GM23338 (cell line): ENCODE results near the gene TLDC2. TPM values are rescaled to one million over a fixed set of nuclear protein-coding genes. Genes with fewer than 3 reads are reported as not detected.

Source experiments
- ATAC-seq: fragments of 200-7000 bp; cut with Tn5 transposase; 3 replicates; pipeline ENCODE4 v1.9.1; 2020
- DNase-seq: peaks from one replicate; pipeline ENCODE4 v3.0.0-alpha.2; 2015; ENCODE audit warnings: low spot score
- H2AFZ ChIP-seq: fragments of 200-600 bp; sonication (generic); 2 replicates; pipeline ENCODE4 v1.8.0; 2016; ENCODE audit warnings: antibody characterized with exemption, mild to moderate bottlenecking, moderate library complexity
- H3F3A ChIP-seq: fragments of 200-600 bp; sonication (generic); replicated peaks from 2 replicates; pipeline ENCODE4 v1.8.0; 2017; ENCODE audit warnings: antibody characterized with exemption, mixed run types, low read depth
- H3K27ac ChIP-seq: fragments of 200-600 bp; sonication (generic); 2 replicates; pipeline ENCODE4 v1.6.1; 2016; ENCODE audit warnings: low read depth
- H3K27me3 ChIP-seq: fragments of 200-600 bp; sonication (generic); 2 replicates; pipeline ENCODE4 v1.8.0; 2016; ENCODE audit warnings: mild to moderate bottlenecking, mixed run types, moderate library complexity; ENCODE audit not compliant: insufficient read depth
- H3K36me3 ChIP-seq: fragments of 200-600 bp; sonication (generic); 2 replicates; pipeline ENCODE4 v1.8.0; 2016; ENCODE audit warnings: mild to moderate bottlenecking; ENCODE audit not compliant: insufficient read depth
- H3K4me1 ChIP-seq: fragments of 200-600 bp; sonication (generic); 2 replicates; pipeline ENCODE4 v1.8.0; 2016; ENCODE audit warnings: mild to moderate bottlenecking, moderate library complexity; ENCODE audit not compliant: insufficient read depth
- H3K4me2 ChIP-seq: fragments of 200-600 bp; sonication (generic); 2 replicates; pipeline ENCODE4 v1.7.1; 2017; ENCODE audit warnings: mixed run types
- H3K4me3 ChIP-seq: fragments of 200-600 bp; sonication (generic); 2 replicates; pipeline ENCODE4 v1.6.1; 2016; ENCODE audit warnings: mixed run types
- H3K79me2 ChIP-seq: fragments of 200-600 bp; sonication (generic); replicated peaks from 2 replicates; pipeline ENCODE4 v1.8.0; 2017; ENCODE audit warnings: mild to moderate bottlenecking; ENCODE audit not compliant: insufficient read depth
- H3K9me2 ChIP-seq: fragments of 200-600 bp; sonication (generic); 2 replicates; pipeline ENCODE4 v1.8.0; 2017; ENCODE audit not compliant: insufficient read depth
- H4K20me1 ChIP-seq: fragments of 200-600 bp; sonication (generic); replicated peaks from 2 replicates; pipeline ENCODE4 v1.8.0; 2017; ENCODE audit warnings: mild to moderate bottlenecking; ENCODE audit not compliant: insufficient read depth
- H3K27ac Mint-ChIP-seq: 2 replicates; pipeline ENCODE4 v1.8.0; 2020; ENCODE audit warnings: inconsistent platforms, mild to moderate bottlenecking, moderate library complexity, mixed read lengths
- H3K27me3 Mint-ChIP-seq: 3 replicates; pipeline ENCODE4 v1.8.0; 2022; ENCODE audit warnings: low read depth, mild to moderate bottlenecking, moderate library complexity, mixed read lengths, inconsistent platforms; ENCODE audit not compliant: insufficient read depth, poor library complexity
- H3K36me3 Mint-ChIP-seq: 3 replicates; pipeline ENCODE4 v1.8.0; 2021; ENCODE audit warnings: low read depth, mild to moderate bottlenecking, inconsistent platforms, moderate library complexity, mixed read lengths
- H3K4me1 Mint-ChIP-seq: 3 replicates; pipeline ENCODE4 v1.8.0; 2020; ENCODE audit warnings: mild to moderate bottlenecking, inconsistent platforms, mixed read lengths
- H3K4me3 Mint-ChIP-seq: 3 replicates; pipeline ENCODE4 v1.8.0; 2021; ENCODE audit warnings: moderate library complexity, mild to moderate bottlenecking, inconsistent platforms, mixed read lengths
- H3K9me3 Mint-ChIP-seq: 3 replicates; pipeline ENCODE4 v1.8.0; 2020; ENCODE audit warnings: moderate library complexity, mild to moderate bottlenecking, inconsistent platforms, mixed read lengths
- CREB1 ChIP-seq: fragments of 250-450 bp; sonication (Bioruptor Pico); IDR thresholded peaks from 2 replicates; pipeline ENCODE4 v1.5.0; 2020; ENCODE audit warnings: low read depth, mild to moderate bottlenecking, moderate library complexity
- EZH2 ChIP-seq: fragments of 200-600 bp; sonication (generic); IDR thresholded peaks from one replicate; pipeline ENCODE4 v1.8.0; 2017; ENCODE audit warnings: antibody characterized with exemption, mild to moderate bottlenecking, low read depth; ENCODE audit not compliant: unreplicated experiment
- EZH2phosphoT487 ChIP-seq: fragments of 200-600 bp; sonication (generic); IDR thresholded peaks from one replicate; pipeline ENCODE4 v1.8.1; 2018; ENCODE audit warnings: antibody characterized with exemption; ENCODE audit not compliant: unreplicated experiment
- JUNB ChIP-seq: IDR thresholded peaks from one replicate; pipeline ENCODE4 v1.6.1; 2016; ENCODE audit warnings: antibody characterized with exemption; ENCODE audit not compliant: unreplicated experiment
- NANOG ChIP-seq: IDR thresholded peaks from 2 replicates; pipeline ENCODE4 v1.6.1; 2016; ENCODE audit warnings: antibody characterized with exemption, borderline replicate concordance
- STAT1 ChIP-seq: IDR thresholded peaks from one replicate; pipeline ENCODE4 v1.6.1; 2016; ENCODE audit warnings: antibody characterized with exemption; ENCODE audit not compliant: unreplicated experiment
- ZNF114 ChIP-seq: fragments of 250-450 bp; sonication (Bioruptor Pico); IDR thresholded peaks from 2 replicates; pipeline ENCODE4 v1.5.0; 2020; ENCODE audit warnings: mild to moderate bottlenecking, moderate library complexity
- ZNF331 ChIP-seq: fragments of 250-450 bp; sonication (Bioruptor Pico); IDR thresholded peaks from 2 replicates; pipeline ENCODE4 v1.5.0; 2020; ENCODE audit warnings: low read depth, mild to moderate bottlenecking, moderate library complexity
- long read RNA-seq: library from polyadenylated mRNA; unstranded; transcript quantifications from one replicate; pipeline ENCODE4 v2.0.0, GENCODE V29; 2020; ENCODE audit not compliant: unreplicated experiment
- polyA plus RNA-seq: library from polyadenylated mRNA; unstranded; fragments of >200 nt; fragmentation: Nextera tagmentation; extraction: Ambion mirVana; gene quantifications from 2 replicates; pipeline ENCODE4 v1.2.1, GENCODE V29; 2016
- total RNA-seq: library from RNA; depleted of rRNA; stranded (reverse); fragments of >200 nt; shearing (Covaris generic); gene quantifications from 2 replicates; pipeline ENCODE4 v1.2.3, GENCODE V29; 2014; rRNA removed
- TF ChIP-seq, protein P1 (sequence below): IDR thresholded peaks from one replicate; pipeline ENCODE4 v1.6.1; 2018; ENCODE audit warnings: antibody characterized with exemption; ENCODE audit not compliant: unreplicated experiment
- TF ChIP-seq, protein P2 (sequence below), 2 experiments: fragments of 200-600 bp in 1 of 2; sonication (generic) in 1 of 2; conservative IDR thresholded peaks; 2 replicates each; pipeline versions ENCODE4 v1.5.1 to v1.6.1; 2016 to 2017; ENCODE audit warnings: antibody characterized with exemption in 2 of 2, low read depth in 2 of 2, mild to moderate bottlenecking in 2 of 2, moderate library complexity in 1 of 2
- TF ChIP-seq, protein P3 (sequence below): fragments of 250-450 bp; sonication (Bioruptor Pico); IDR thresholded peaks from 2 replicates; pipeline ENCODE4 v1.5.0; 2020; ENCODE audit warnings: mild to moderate bottlenecking, moderate library complexity

The TLDC2 gene
- 0.38 and 0.85 TPM in 2 replicates for total RNA-seq
- 0.16 and 0.28 TPM in 2 replicates for polyA plus RNA-seq
- long read RNA-seq: 0 reads

DNA sequence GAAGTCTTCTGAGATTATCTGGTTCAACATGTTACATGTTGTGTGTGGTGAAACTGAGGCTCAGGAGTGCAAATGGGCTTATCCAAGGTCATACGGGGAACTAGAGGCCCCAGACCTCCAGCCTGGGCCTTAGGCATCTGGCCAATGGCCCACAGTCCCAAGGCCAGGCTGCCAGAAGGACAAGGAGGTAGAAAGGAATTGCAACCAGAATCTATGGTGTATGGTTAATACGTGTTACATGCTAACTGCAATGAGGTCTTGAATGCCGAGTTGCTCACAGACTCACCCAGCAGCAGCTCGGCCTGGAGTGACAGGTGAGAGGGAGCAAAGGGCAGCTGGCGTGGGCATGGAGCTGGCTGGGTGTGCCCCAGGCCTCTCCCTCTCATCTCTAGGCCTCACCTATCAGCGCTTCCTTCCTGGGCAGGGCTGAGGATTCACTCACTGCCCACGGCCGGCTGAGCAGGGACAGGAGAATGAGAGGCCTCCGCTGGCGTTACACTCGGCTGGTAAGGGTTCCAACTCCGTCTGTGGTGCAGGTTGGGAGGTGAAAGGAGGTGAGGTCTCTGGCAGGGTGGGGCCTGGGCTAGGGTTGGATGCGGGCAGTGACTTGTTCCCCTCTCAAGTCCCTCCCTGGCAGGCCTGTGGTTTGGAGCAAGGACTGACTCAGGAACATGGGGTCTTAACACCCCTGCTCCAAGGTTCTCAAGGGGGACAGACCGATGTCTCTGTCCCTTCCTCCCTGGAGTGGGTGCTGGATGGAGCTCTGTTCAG is at the start of gene TLDC2:
Gene TLDC2, plus strand, starts transcription at position 437 of the 771 bp plus-strand sequence. Its CDS starts 37 bp downstream, at position 474.
- Mint-ChIP-seq H3K9me3 (no peaks in the 10 kb centered on the region), H3K4me1 (no peaks in the 10 kb centered on the region), H3K27ac (no peak within 1 kb of the TSS), H3K4me3 (no peak within 1 kb of the TSS), H3K27me3 (no peaks in the 10 kb centered on the region), H3K36me3 (no peaks in the 10 kb centered on the region)
- no peak for TF ChIP-seq EZH2phosphoT487
- no peak for TF ChIP-seq STAT1
- TF ChIP-seq JUNB: no peak
- TF ChIP-seq, protein P1, sequence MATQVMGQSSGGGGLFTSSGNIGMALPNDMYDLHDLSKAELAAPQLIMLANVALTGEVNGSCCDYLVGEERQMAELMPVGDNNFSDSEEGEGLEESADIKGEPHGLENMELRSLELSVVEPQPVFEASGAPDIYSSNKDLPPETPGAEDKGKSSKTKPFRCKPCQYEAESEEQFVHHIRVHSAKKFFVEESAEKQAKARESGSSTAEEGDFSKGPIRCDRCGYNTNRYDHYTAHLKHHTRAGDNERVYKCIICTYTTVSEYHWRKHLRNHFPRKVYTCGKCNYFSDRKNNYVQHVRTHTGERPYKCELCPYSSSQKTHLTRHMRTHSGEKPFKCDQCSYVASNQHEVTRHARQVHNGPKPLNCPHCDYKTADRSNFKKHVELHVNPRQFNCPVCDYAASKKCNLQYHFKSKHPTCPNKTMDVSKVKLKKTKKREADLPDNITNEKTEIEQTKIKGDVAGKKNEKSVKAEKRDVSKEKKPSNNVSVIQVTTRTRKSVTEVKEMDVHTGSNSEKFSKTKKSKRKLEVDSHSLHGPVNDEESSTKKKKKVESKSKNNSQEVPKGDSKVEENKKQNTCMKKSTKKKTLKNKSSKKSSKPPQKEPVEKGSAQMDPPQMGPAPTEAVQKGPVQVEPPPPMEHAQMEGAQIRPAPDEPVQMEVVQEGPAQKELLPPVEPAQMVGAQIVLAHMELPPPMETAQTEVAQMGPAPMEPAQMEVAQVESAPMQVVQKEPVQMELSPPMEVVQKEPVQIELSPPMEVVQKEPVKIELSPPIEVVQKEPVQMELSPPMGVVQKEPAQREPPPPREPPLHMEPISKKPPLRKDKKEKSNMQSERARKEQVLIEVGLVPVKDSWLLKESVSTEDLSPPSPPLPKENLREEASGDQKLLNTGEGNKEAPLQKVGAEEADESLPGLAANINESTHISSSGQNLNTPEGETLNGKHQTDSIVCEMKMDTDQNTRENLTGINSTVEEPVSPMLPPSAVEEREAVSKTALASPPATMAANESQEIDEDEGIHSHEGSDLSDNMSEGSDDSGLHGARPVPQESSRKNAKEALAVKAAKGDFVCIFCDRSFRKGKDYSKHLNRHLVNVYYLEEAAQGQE: no peak
- TF ChIP-seq EZH2: no peak
- TF ChIP-seq NANOG: no peak
- no peak for TF ChIP-seq CREB1
- TF ChIP-seq, protein P2, sequence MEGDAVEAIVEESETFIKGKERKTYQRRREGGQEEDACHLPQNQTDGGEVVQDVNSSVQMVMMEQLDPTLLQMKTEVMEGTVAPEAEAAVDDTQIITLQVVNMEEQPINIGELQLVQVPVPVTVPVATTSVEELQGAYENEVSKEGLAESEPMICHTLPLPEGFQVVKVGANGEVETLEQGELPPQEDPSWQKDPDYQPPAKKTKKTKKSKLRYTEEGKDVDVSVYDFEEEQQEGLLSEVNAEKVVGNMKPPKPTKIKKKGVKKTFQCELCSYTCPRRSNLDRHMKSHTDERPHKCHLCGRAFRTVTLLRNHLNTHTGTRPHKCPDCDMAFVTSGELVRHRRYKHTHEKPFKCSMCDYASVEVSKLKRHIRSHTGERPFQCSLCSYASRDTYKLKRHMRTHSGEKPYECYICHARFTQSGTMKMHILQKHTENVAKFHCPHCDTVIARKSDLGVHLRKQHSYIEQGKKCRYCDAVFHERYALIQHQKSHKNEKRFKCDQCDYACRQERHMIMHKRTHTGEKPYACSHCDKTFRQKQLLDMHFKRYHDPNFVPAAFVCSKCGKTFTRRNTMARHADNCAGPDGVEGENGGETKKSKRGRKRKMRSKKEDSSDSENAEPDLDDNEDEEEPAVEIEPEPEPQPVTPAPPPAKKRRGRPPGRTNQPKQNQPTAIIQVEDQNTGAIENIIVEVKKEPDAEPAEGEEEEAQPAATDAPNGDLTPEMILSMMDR (conservative IDR thresholded peaks at IDR 0.05; ENCODE audit: low read depth in 2 of 2): no peak
- no peak for TF ChIP-seq ZNF114 (CRISPR knock-in tag)
- TF ChIP-seq, protein P3, sequence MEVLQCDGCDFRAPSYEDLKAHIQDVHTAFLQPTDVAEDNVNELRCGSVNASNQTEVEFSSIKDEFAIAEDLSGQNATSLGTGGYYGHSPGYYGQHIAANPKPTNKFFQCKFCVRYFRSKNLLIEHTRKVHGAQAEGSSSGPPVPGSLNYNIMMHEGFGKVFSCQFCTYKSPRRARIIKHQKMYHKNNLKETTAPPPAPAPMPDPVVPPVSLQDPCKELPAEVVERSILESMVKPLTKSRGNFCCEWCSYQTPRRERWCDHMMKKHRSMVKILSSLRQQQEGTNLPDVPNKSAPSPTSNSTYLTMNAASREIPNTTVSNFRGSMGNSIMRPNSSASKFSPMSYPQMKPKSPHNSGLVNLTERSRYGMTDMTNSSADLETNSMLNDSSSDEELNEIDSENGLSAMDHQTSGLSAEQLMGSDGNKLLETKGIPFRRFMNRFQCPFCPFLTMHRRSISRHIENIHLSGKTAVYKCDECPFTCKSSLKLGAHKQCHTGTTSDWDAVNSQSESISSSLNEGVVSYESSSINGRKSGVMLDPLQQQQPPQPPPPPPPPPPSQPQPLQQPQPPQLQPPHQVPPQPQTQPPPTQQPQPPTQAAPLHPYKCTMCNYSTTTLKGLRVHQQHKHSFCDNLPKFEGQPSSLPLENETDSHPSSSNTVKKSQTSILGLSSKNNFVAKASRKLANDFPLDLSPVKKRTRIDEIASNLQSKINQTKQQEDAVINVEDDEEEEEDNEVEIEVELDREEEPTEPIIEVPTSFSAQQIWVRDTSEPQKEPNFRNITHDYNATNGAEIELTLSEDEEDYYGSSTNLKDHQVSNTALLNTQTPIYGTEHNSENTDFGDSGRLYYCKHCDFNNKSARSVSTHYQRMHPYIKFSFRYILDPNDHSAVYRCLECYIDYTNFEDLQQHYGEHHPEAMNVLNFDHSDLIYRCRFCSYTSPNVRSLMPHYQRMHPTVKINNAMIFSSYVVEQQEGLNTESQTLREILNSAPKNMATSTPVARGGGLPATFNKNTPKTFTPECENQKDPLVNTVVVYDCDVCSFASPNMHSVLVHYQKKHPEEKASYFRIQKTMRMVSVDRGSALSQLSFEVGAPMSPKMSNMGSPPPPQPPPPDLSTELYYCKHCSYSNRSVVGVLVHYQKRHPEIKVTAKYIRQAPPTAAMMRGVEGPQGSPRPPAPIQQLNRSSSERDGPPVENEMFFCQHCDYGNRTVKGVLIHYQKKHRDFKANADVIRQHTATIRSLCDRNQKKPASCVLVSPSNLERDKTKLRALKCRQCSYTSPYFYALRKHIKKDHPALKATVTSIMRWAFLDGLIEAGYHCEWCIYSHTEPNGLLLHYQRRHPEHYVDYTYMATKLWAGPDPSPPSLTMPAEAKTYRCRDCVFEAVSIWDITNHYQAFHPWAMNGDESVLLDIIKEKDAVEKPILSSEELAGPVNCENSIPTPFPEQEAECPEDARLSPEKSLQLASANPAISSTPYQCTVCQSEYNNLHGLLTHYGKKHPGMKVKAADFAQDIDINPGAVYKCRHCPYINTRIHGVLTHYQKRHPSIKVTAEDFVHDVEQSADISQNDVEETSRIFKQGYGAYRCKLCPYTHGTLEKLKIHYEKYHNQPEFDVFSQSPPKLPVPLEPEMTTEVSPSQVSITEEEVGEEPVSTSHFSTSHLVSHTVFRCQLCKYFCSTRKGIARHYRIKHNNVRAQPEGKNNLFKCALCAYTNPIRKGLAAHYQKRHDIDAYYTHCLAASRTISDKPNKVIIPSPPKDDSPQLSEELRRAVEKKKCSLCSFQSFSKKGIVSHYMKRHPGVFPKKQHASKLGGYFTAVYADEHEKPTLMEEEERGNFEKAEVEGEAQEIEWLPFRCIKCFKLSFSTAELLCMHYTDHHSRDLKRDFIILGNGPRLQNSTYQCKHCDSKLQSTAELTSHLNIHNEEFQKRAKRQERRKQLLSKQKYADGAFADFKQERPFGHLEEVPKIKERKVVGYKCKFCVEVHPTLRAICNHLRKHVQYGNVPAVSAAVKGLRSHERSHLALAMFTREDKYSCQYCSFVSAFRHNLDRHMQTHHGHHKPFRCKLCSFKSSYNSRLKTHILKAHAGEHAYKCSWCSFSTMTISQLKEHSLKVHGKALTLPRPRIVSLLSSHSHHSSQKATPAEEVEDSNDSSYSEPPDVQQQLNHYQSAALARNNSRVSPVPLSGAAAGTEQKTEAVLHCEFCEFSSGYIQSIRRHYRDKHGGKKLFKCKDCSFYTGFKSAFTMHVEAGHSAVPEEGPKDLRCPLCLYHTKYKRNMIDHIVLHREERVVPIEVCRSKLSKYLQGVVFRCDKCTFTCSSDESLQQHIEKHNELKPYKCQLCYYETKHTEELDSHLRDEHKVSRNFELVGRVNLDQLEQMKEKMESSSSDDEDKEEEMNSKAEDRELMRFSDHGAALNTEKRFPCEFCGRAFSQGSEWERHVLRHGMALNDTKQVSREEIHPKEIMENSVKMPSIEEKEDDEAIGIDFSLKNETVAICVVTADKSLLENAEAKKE (CRISPR knock-in tag): no peak
- TF ChIP-seq ZNF331: no peak
- Histone ChIP-seq H3F3A (no peaks in the 10 kb centered on the region), H3K27me3 (no peaks in the 10 kb centered on the region), H4K20me1 (no peaks in the 10 kb centered on the region), H3K9me2 (no peaks in the 10 kb centered on the region), H3K4me3 (no peak within 1 kb of the TSS), H3K27ac (no peak within 1 kb of the TSS), H3K4me1 (no peaks in the 10 kb centered on the region), H3K36me3 (no peaks in the 10 kb centered on the region), H2AFZ (no peak within 1 kb of the TSS), H3K4me2 (no peak within 1 kb of the TSS), H3K79me2 (no peaks in the 10 kb centered on the region)
- no peak for ATAC-seq
- DNase-seq: no peak
